ENCODE results near the gene ZC2HC1B. TPM values are rescaled to one million over a fixed set of nuclear protein-coding genes. Genes with fewer than 3 reads are reported as not detected.

Gene ZC2HC1B
- 0.07 TPM for polyA plus RNA-seq (2013, experiment 1 of 2)
- 0.05 TPM for polyA plus RNA-seq (2013, experiment 2 of 2)

- no peaks in the 10 kb centered on the region for H3K9me3 ChIP-seq (ENCODE audit: control insufficient read depth, low read length)
- H3K4me3 ChIP-seq (ENCODE audit: insufficient read depth in 1 of 2, low read depth in 1 of 2, low read length in 2 of 2): no peak within 1 kb of the TSS
- no peaks in the 10 kb centered on the region for H3K27me3 ChIP-seq (ENCODE audit: control insufficient read depth in 1 of 2, insufficient read depth in 1 of 2, low read length in 2 of 2)
- H2AFZ ChIP-seq (ENCODE audit: low read depth, low read length): no peak within 1 kb of the TSS
- no peak within 1 kb of the TSS for H3K14ac ChIP-seq (ENCODE audit: low read length in 2 of 2)
- H3K79me1 ChIP-seq (replicated peaks; ENCODE audit: low read length, poor library complexity, severe bottlenecking): peaks cover 3% of the 10 kb centered on the region
- H3K4me1 ChIP-seq (ENCODE audit: control insufficient read depth, insufficient read depth, low read depth, low read length): no peaks in the 10 kb centered on the region
- no peak within 1 kb of the TSS for H4K8ac ChIP-seq (ENCODE audit: low read length)
- peak; percentile 9 for DNase-seq
- no peak within 1 kb of the TSS for H2BK15ac ChIP-seq (ENCODE audit: low read depth, poor library complexity, severe bottlenecking)
- H2AK5ac ChIP-seq (ENCODE audit: low read length, severe bottlenecking): no peak within 1 kb of the TSS
- no peak within 1 kb of the TSS for H2BK120ac ChIP-seq (ENCODE audit: low read depth, low read length)
- H3K36me3 ChIP-seq (ENCODE audit: control insufficient read depth in 1 of 2, insufficient read depth in 2 of 2, low read depth in 1 of 2, low read length in 2 of 2): peaks cover 20 to 68% of the 10 kb centered on the region in 2 experiments
- no peak within 1 kb of the TSS for H3K4ac ChIP-seq (ENCODE audit: low read depth in 1 of 2, low read length in 2 of 2)
- H2BK12ac ChIP-seq (ENCODE audit: low read length in 2 of 2): no peak within 1 kb of the TSS
- no peak within 1 kb of the TSS for H3K18ac ChIP-seq (ENCODE audit: low read depth in 1 of 2, low read length in 2 of 2)
- H2BK5ac ChIP-seq (ENCODE audit: low read depth, low read length, poor library complexity, severe bottlenecking): no peak within 1 kb of the TSS
- H4K91ac ChIP-seq (ENCODE audit: low read length): no peak within 1 kb of the TSS
- H3K27ac ChIP-seq (ENCODE audit: low read length, poor library complexity, severe bottlenecking): no peak within 1 kb of the TSS
- no peak within 1 kb of the TSS for H3K23ac ChIP-seq (ENCODE audit: low read length in 2 of 2)
- no peak within 1 kb of the TSS for H3K4me2 ChIP-seq (ENCODE audit: low read length, poor library complexity, severe bottlenecking)
- WGBS: no CpG with 5 or more reads among the region's 1 CpG
- H3K9ac ChIP-seq (ENCODE audit: low read length): no peak within 1 kb of the TSS
Measured at GRCh38 chr6:143864234-143864633, at the start of gene ZC2HC1B. ZC2HC1B (plus strand) TSS chr6:143864474; CDS start chr6:143864540, 66 bp downstream.

GRCh38 chr6:143817621-143818020 is 46.7 kb upstream of the ZC2HC1B start:
- H2BK15ac ChIP-seq (ENCODE audit: low read depth, poor library complexity, severe bottlenecking): no peak overlapping the region
- H2BK5ac ChIP-seq (ENCODE audit: low read depth, low read length, poor library complexity, severe bottlenecking): no peak overlapping the region
- no peaks in the 10 kb centered on the region for H3K27me3 ChIP-seq (ENCODE audit: control insufficient read depth in 1 of 2, insufficient read depth in 1 of 2, low read length in 2 of 2)
- H3K36me3 ChIP-seq (ENCODE audit: control insufficient read depth in 1 of 2, insufficient read depth in 2 of 2, low read depth in 1 of 2, low read length in 2 of 2): peaks cover 11 to 16% of the 10 kb centered on the region in 2 experiments
- H3K4me3 ChIP-seq (ENCODE audit: insufficient read depth in 1 of 2, low read depth in 1 of 2, low read length in 2 of 2): no peak overlapping the region
- no peak overlapping the region for H3K23ac ChIP-seq (ENCODE audit: low read length in 2 of 2)
- H3K4ac ChIP-seq (ENCODE audit: low read depth in 1 of 2, low read length in 2 of 2): no peak overlapping the region
- H3K79me1 ChIP-seq (replicated peaks; ENCODE audit: low read length, poor library complexity, severe bottlenecking): peaks cover 3% of the 10 kb centered on the region
- no peak overlapping the region for H2AK5ac ChIP-seq (ENCODE audit: low read length, severe bottlenecking)
- DNase-seq: no peak
- H3K9ac ChIP-seq (ENCODE audit: low read length): no peak overlapping the region
- no peak overlapping the region for H2AFZ ChIP-seq (ENCODE audit: low read depth, low read length)
- no peak overlapping the region for H3K27ac ChIP-seq (ENCODE audit: low read length, poor library complexity, severe bottlenecking)
- H3K4me2 ChIP-seq (ENCODE audit: low read length, poor library complexity, severe bottlenecking): no peak overlapping the region
- no peak overlapping the region for H3K18ac ChIP-seq (ENCODE audit: low read depth in 1 of 2, low read length in 2 of 2)
- no peak overlapping the region for H2BK120ac ChIP-seq (ENCODE audit: low read depth, low read length)
- H4K8ac ChIP-seq (ENCODE audit: low read length): no peak overlapping the region
- H3K14ac ChIP-seq (ENCODE audit: low read length in 2 of 2): no peak overlapping the region
- no peaks in the 10 kb centered on the region for H3K4me1 ChIP-seq (ENCODE audit: control insufficient read depth, insufficient read depth, low read depth, low read length)
- H2BK12ac ChIP-seq (ENCODE audit: low read length in 2 of 2): no peak overlapping the region
- H3K9me3 ChIP-seq (ENCODE audit: control insufficient read depth, low read length): no peaks in the 10 kb centered on the region
- no peak overlapping the region for H4K91ac ChIP-seq (ENCODE audit: low read length)

- Histone ChIP-seq H3K4me2 (ENCODE audit: low read length, poor library complexity, severe bottlenecking) (no peak overlapping the region), H3K27ac (ENCODE audit: low read length, poor library complexity, severe bottlenecking) (no peak overlapping the region), H2AK5ac (ENCODE audit: low read length, severe bottlenecking) (no peak overlapping the region), H3K4ac (ENCODE audit: low read depth in 1 of 2, low read length in 2 of 2) (no peak overlapping the region), H2AFZ (ENCODE audit: low read depth, low read length) (no peak overlapping the region), H4K91ac (ENCODE audit: low read length) (no peak overlapping the region), H3K23ac (ENCODE audit: low read length in 2 of 2) (no peak overlapping the region), H3K9ac (ENCODE audit: low read length) (no peak overlapping the region), H3K18ac (ENCODE audit: low read depth in 1 of 2, low read length in 2 of 2) (no peak overlapping the region), H3K36me3 (ENCODE audit: control insufficient read depth in 1 of 2, insufficient read depth in 2 of 2, low read depth in 1 of 2, low read length in 2 of 2) (peaks cover 11 to 31% of the 10 kb centered on the region in 2 experiments), H3K14ac (ENCODE audit: low read length in 2 of 2) (no peak overlapping the region), H3K79me1 (replicated peaks; ENCODE audit: low read length, poor library complexity, severe bottlenecking) (peaks cover 3% of the 10 kb centered on the region), H3K4me3 (ENCODE audit: insufficient read depth in 1 of 2, low read depth in 1 of 2, low read length in 2 of 2) (no peak overlapping the region), H2BK15ac (ENCODE audit: low read depth, poor library complexity, severe bottlenecking) (no peak overlapping the region), H2BK5ac (ENCODE audit: low read depth, low read length, poor library complexity, severe bottlenecking) (no peak overlapping the region), H4K8ac (ENCODE audit: low read length) (no peak overlapping the region), H3K27me3 (ENCODE audit: control insufficient read depth in 1 of 2, insufficient read depth in 1 of 2, low read length in 2 of 2) (no peaks in the 10 kb centered on the region), H2BK120ac (ENCODE audit: low read depth, low read length) (no peak overlapping the region), H3K9me3 (ENCODE audit: control insufficient read depth, low read length) (no peaks in the 10 kb centered on the region), H3K4me1 (ENCODE audit: control insufficient read depth, insufficient read depth, low read depth, low read length) (peaks cover 3% of the 10 kb centered on the region), H2BK12ac (ENCODE audit: low read length in 2 of 2) (no peak overlapping the region)
- DNase-seq: no peak
- WGBS: 81% methylated on average over 4 of the region's 6 CpGs
Measured at GRCh38 chr6:143821359-143821758, 42.9 kb upstream of the ZC2HC1B start.

- no peak overlapping the region for H3K4me3 ChIP-seq (ENCODE audit: insufficient read depth in 1 of 2, low read depth in 1 of 2, low read length in 2 of 2)
- peaks cover 3% of the 10 kb centered on the region for H3K4me1 ChIP-seq (ENCODE audit: control insufficient read depth, insufficient read depth, low read depth, low read length)
- H2BK120ac ChIP-seq (ENCODE audit: low read depth, low read length): no peak overlapping the region
- no peak overlapping the region for H3K23ac ChIP-seq (ENCODE audit: low read length in 2 of 2)
- H3K4me2 ChIP-seq (ENCODE audit: low read length, poor library complexity, severe bottlenecking): no peak overlapping the region
- no peaks in the 10 kb centered on the region for H3K9me3 ChIP-seq (ENCODE audit: control insufficient read depth, low read length)
- H2BK5ac ChIP-seq (ENCODE audit: low read depth, low read length, poor library complexity, severe bottlenecking): no peak overlapping the region
- H3K9ac ChIP-seq (ENCODE audit: low read length): no peak overlapping the region
- no peaks in the 10 kb centered on the region for H3K79me1 ChIP-seq (replicated peaks; ENCODE audit: low read length, poor library complexity, severe bottlenecking)
- peak; percentile 13 for DNase-seq
- H2BK15ac ChIP-seq (ENCODE audit: low read depth, poor library complexity, severe bottlenecking): no peak overlapping the region
- H2BK12ac ChIP-seq (ENCODE audit: low read length in 2 of 2): no peak overlapping the region
- H3K18ac ChIP-seq (ENCODE audit: low read depth in 1 of 2, low read length in 2 of 2): no peak overlapping the region
- H2AFZ ChIP-seq (ENCODE audit: low read depth, low read length): no peak overlapping the region
- H3K4ac ChIP-seq (ENCODE audit: low read depth in 1 of 2, low read length in 2 of 2): no peak overlapping the region
- H3K14ac ChIP-seq (ENCODE audit: low read length in 2 of 2): no peak overlapping the region
- no peak overlapping the region for H4K91ac ChIP-seq (ENCODE audit: low read length)
- no peak overlapping the region for H4K8ac ChIP-seq (ENCODE audit: low read length)
- no peaks in the 10 kb centered on the region for H3K27me3 ChIP-seq (ENCODE audit: control insufficient read depth in 1 of 2, insufficient read depth in 1 of 2, low read length in 2 of 2)
- no peak overlapping the region for H2AK5ac ChIP-seq (ENCODE audit: low read length, severe bottlenecking)
- H3K27ac ChIP-seq (ENCODE audit: low read length, poor library complexity, severe bottlenecking): peak overlapping the region; percentile 44
- peaks cover 9 to 38% of the 10 kb centered on the region in 2 experiments for H3K36me3 ChIP-seq (ENCODE audit: control insufficient read depth in 1 of 2, insufficient read depth in 2 of 2, low read depth in 1 of 2, low read length in 2 of 2)
- 35% methylated on average over 3 of the region's 3 CpGs for WGBS
Measured at GRCh38 chr6:143822584-143823024, 41.7 kb upstream of the ZC2HC1B start.

Measured in mesenchymal stem cell (in vitro differentiated cells and primary cell).